ENCODE results near the gene ABCA3. TPM values are rescaled to one million over a fixed set of nuclear protein-coding genes. Genes with fewer than 3 reads are reported as not detected.

The ABCA3 gene
- total RNA-seq = 1 to 10 TPM; 3.3 to 3.5 TPM
- polyA plus RNA-seq (2013, experiment 1 of 2) = 12.2 TPM
- 11.0 TPM for polyA plus RNA-seq (2013, experiment 2 of 2)
- long read RNA-seq, experiment 1, partial matches to known transcripts = 2 of 2 reads
- long read RNA-seq, experiment 1, other reads (novel, unspliced or antisense) = 0 of 2 reads
- long read RNA-seq, experiment 2, full-length matches to known transcripts = 2 of 4 reads
- long read RNA-seq, experiment 2, partial matches to known transcripts = 2 of 4 reads
- long read RNA-seq, experiment 2, other reads (novel, unspliced or antisense) = 0 of 4 reads
- long read RNA-seq, experiment 3, partial matches to known transcripts = 6 of 7 reads
- long read RNA-seq, experiment 3, other reads (novel, unspliced or antisense) = 1 of 7 reads
- long read RNA-seq, experiment 4, partial matches to known transcripts = 0 of 1 reads
- long read RNA-seq, experiment 4, other reads (novel, unspliced or antisense) = 1 of 1 reads

- Mint-ChIP-seq H3K27me3 (ENCODE audit: insufficient read depth) (peaks cover 63% of the 10 kb centered on the region), H3K27ac (no peak within 1 kb of the TSS), H3K36me3 (ENCODE audit: low read depth) (peaks cover 2% of the 10 kb centered on the region), H3K4me1 (peaks cover 4% of the 10 kb centered on the region), H3K4me3 (peak within 1 kb of the TSS; percentile 54), H3K9me3 (peaks cover 4% of the 10 kb centered on the region)
- Histone ChIP-seq H3K4me1 (ENCODE audit: control insufficient read depth, insufficient read depth, low read length) (no peaks in the 10 kb centered on the region), H3K27me3 (ENCODE audit: control insufficient read depth, insufficient read depth, low read length, poor library complexity, severe bottlenecking) (peaks cover 54% of the 10 kb centered on the region), H3K4me3 (ENCODE audit: low read length) (peak within 1 kb of the TSS; percentile 81), H3K9me3 (ENCODE audit: control insufficient read depth, low read length) (no peaks in the 10 kb centered on the region), H3K27ac (ENCODE audit: low read depth, low read length) (no peak within 1 kb of the TSS), H3K36me3 (ENCODE audit: control insufficient read depth, insufficient read depth, low read length) (no peaks in the 10 kb centered on the region), H3K9ac (ENCODE audit: extremely low read depth, low read length, poor library complexity, severe bottlenecking) (no peak within 1 kb of the TSS)
- TF ChIP-seq CTCF (conservative IDR thresholded peaks at IDR 0.05) = peak; percentile 100
- 23 to 43% methylated on average over 49 to 109 of the region's 110 CpGs for WGBS, 2 experiments (ENCODE audit: insufficient coverage in 1 of 2, insufficient read length in 1 of 2)
- DNase-seq = peak; percentile 99
Observed at GRCh38 chr16:2340564-2341455, at the start of gene ABCA3. ABCA3 (minus strand) TSS chr16:2340728; CDS start chr16:2326466, 14,262 bp downstream.

DNA sequence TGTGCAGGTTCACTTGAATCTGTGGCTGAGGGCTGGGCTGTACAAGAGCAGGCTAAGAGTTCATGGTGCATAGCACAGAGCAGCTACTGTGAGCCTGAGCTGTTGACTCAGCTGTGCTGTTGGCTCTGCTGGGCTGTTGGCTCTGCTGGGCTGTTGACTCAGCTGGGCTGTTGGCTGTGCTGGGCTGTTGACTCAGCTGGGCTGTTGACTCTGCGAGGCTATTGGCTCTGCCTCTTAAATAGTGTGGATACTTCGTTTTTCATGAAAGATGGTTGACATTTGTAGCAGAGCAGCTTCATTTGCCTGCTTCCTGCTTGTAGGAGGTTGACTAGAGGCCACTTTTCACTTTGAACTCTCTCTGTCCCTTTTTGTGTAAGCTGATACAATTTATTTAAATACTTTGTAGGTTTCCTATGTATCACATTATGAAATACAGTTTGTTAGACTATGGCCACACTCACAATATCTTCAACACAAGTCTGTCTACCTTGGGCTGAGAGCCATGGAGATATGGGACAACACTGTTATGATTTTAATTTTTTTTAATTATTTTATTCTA lies 48.4 kb upstream of the ABCA3 start:
- no peak for TF ChIP-seq CTCF (conservative IDR thresholded peaks at IDR 0.05)
- Histone ChIP-seq H3K27me3 (ENCODE audit: control insufficient read depth, insufficient read depth, low read length, poor library complexity, severe bottlenecking) (no peaks in the 10 kb centered on the region), H3K9ac (ENCODE audit: extremely low read depth, low read length, poor library complexity, severe bottlenecking) (no peak overlapping the region), H3K4me1 (ENCODE audit: control insufficient read depth, insufficient read depth, low read length) (no peaks in the 10 kb centered on the region), H3K4me3 (ENCODE audit: low read length) (no peak overlapping the region), H3K9me3 (ENCODE audit: control insufficient read depth, low read length) (peaks cover 6% of the 10 kb centered on the region), H3K36me3 (ENCODE audit: control insufficient read depth, insufficient read depth, low read length) (no peaks in the 10 kb centered on the region), H3K27ac (ENCODE audit: low read depth, low read length) (no peak overlapping the region)
- H3K4me1 Mint-ChIP-seq = no peaks in the 10 kb centered on the region
- no peak overlapping the region for H3K27ac Mint-ChIP-seq
- 86% methylated on average over 2 of the region's 2 CpGs; no CpG with 5 or more reads in 1 of the 2 experiments for WGBS, 2 experiments (ENCODE audit: insufficient coverage in 1 of 2, insufficient read length in 1 of 2)
- no peak for DNase-seq
- H3K36me3 Mint-ChIP-seq (ENCODE audit: low read depth) = no peaks in the 10 kb centered on the region
- peaks cover 17% of the 10 kb centered on the region for H3K9me3 Mint-ChIP-seq
- no peaks in the 10 kb centered on the region for H3K27me3 Mint-ChIP-seq (ENCODE audit: insufficient read depth)
- no peak overlapping the region for H3K4me3 Mint-ChIP-seq

GRCh38 chr16:2388139-2388874 lies 47.8 kb upstream of the ABCA3 start:
- H3K36me3 ChIP-seq (ENCODE audit: control insufficient read depth, insufficient read depth, low read length) = no peaks in the 10 kb centered on the region
- WGBS, 2 experiments (ENCODE audit: insufficient coverage in 1 of 2, insufficient read length in 1 of 2) = 80 to 87% methylated on average over 3 of the region's 3 CpGs
- no peak overlapping the region for H3K27ac ChIP-seq (ENCODE audit: low read depth, low read length)
- H3K36me3 Mint-ChIP-seq (ENCODE audit: low read depth) = no peaks in the 10 kb centered on the region
- TF ChIP-seq CTCF (conservative IDR thresholded peaks at IDR 0.05) = no peak
- H3K4me1 ChIP-seq (ENCODE audit: control insufficient read depth, insufficient read depth, low read length) = no peaks in the 10 kb centered on the region
- no peak overlapping the region for H3K4me3 ChIP-seq (ENCODE audit: low read length)
- no peak overlapping the region for H3K27ac Mint-ChIP-seq
- no peaks in the 10 kb centered on the region for H3K4me1 Mint-ChIP-seq
- H3K27me3 ChIP-seq (ENCODE audit: control insufficient read depth, insufficient read depth, low read length, poor library complexity, severe bottlenecking) = no peaks in the 10 kb centered on the region
- H3K9me3 ChIP-seq (ENCODE audit: control insufficient read depth, low read length) = peaks cover 6% of the 10 kb centered on the region
- no peak overlapping the region for H3K4me3 Mint-ChIP-seq
- no peak for DNase-seq
- H3K9me3 Mint-ChIP-seq = peaks cover 17% of the 10 kb centered on the region
- H3K9ac ChIP-seq (ENCODE audit: extremely low read depth, low read length, poor library complexity, severe bottlenecking) = no peak overlapping the region
- no peaks in the 10 kb centered on the region for H3K27me3 Mint-ChIP-seq (ENCODE audit: insufficient read depth)
